SK-N-SH (cell line): Measurements from ENCODE around the gene TCEA2. TPM values are rescaled to one million over a fixed set of nuclear protein-coding genes. Genes with fewer than 3 reads are reported as not detected.

Experiments used
- CTCF ChIA-PET: fragments of 300-600, 350-600 bp; formaldehyde crosslinking; extraction: SDS; loops from one replicate; lab custom pipeline; 2021; lab: Yijun Ruan, JAX
- POLR2A ChIA-PET: fragments of 350-600 bp; sonication (Branson Sonifier 250); formaldehyde crosslinking; extraction: SDS; loops from one replicate; lab custom pipeline; 2020; ENCODE audit warnings: antibody characterized with exemption, inconsistent platforms; lab: Yijun Ruan, JAX
- DNase-seq: peaks from one replicate; pipeline ENCODE4 v3.0.0; 2012
- H2AFZ ChIP-seq: fragments of 200-600 bp; sonication (generic); 2 replicates; pipeline ENCODE4 v1.8.1; 2016; ENCODE audit warnings: antibody characterized with exemption, mild to moderate bottlenecking, low read depth
- H3F3A ChIP-seq: fragments of 200-600 bp; sonication (generic); replicated peaks from 2 replicates; pipeline ENCODE3; 2016; ENCODE audit warnings: antibody characterized with exemption, mild to moderate bottlenecking; ENCODE audit not compliant: insufficient read depth
- H3K27ac ChIP-seq, 2 experiments: fragments of 200-500 bp in 1 of 2; fragments of 200-600 bp in 1 of 2; sonication (Bioruptor generic) in 1 of 2; sonication (generic), shearing (Covaris generic) in 1 of 2; 2 replicates each; pipeline versions ENCODE4 v1.5.1 to v1.6.1; 2014 to 2016; ENCODE audit warnings: low read depth in 2 of 2, inconsistent platforms in 1 of 2, low read length in 1 of 2, mild to moderate bottlenecking in 1 of 2, mixed read lengths in 1 of 2
- H3K27me3 ChIP-seq: fragments of 200-600 bp; sonication (generic), shearing (Covaris generic); 2 replicates; pipeline ENCODE4 v1.6.1; 2016; ENCODE audit warnings: mixed run types; ENCODE audit not compliant: insufficient read depth
- H3K36me3 ChIP-seq, 2 experiments: fragments of 200-500 bp in 1 of 2; fragments of 200-600 bp in 1 of 2; sonication (Bioruptor generic) in 1 of 2; sonication (generic) in 1 of 2; replicated peaks in 1 of 2; 2 replicates each; pipeline versions ENCODE3 to v1.5.1; 2014 to 2016; ENCODE audit warnings: low read length in 1 of 2, mild to moderate bottlenecking in 1 of 2; ENCODE audit not compliant: insufficient read depth in 2 of 2, control insufficient read depth in 1 of 2
- H3K4me1 ChIP-seq, 2 experiments: fragments of 200-500 bp in 1 of 2; fragments of 200-600 bp in 1 of 2; sonication (Bioruptor generic) in 1 of 2; sonication (generic), shearing (Covaris generic) in 1 of 2; 2 replicates each; pipeline versions ENCODE4 v1.5.1 to v1.6.1; 2014 to 2016; ENCODE audit warnings: low read depth in 1 of 2, low read length in 1 of 2, mixed run types in 1 of 2; ENCODE audit not compliant: insufficient read depth in 2 of 2, control insufficient read depth in 1 of 2
- H3K4me2 ChIP-seq: fragments of 200-600 bp; sonication (generic), shearing (Covaris generic); 2 replicates; pipeline ENCODE4 v1.6.1; 2017; ENCODE audit warnings: mixed run types
- H3K4me3 ChIP-seq, 2 experiments: fragments of 200-500 bp in 1 of 2; fragments of 200-600 bp in 1 of 2; sonication (Bioruptor generic) in 1 of 2; sonication (generic), shearing (Covaris generic) in 1 of 2; 2 replicates each; pipeline versions ENCODE4 v1.5.1 to v1.8.1; 2014 to 2016; ENCODE audit warnings: low read depth in 2 of 2, inconsistent platforms in 1 of 2, low read length in 1 of 2, mild to moderate bottlenecking in 1 of 2, mixed read lengths in 1 of 2, moderate library complexity in 1 of 2
- H3K79me2 ChIP-seq: fragments of 200-600 bp; sonication (generic); 2 replicates; pipeline ENCODE4 v1.8.1; 2017; ENCODE audit warnings: mild to moderate bottlenecking; ENCODE audit not compliant: insufficient read depth
- H3K9ac ChIP-seq: fragments of 200-600 bp; sonication (generic); 2 replicates; pipeline ENCODE4 v1.6.1; 2017; ENCODE audit warnings: mixed run types
- H3K9me2 ChIP-seq: fragments of 200-600 bp; sonication (generic); 2 replicates; pipeline ENCODE4 v1.6.1; 2017; ENCODE audit warnings: mixed run types
- H3K9me3 ChIP-seq: fragments of 200-600 bp; sonication (generic); 2 replicates; pipeline ENCODE4 v1.6.1; 2017; ENCODE audit warnings: mixed run types, mild to moderate bottlenecking, moderate library complexity
- H4K20me1 ChIP-seq: fragments of 200-600 bp; sonication (generic); 2 replicates; pipeline ENCODE4 v1.6.1; 2017; ENCODE audit warnings: mild to moderate bottlenecking, mixed run types; ENCODE audit not compliant: insufficient read depth
- CHD2 ChIP-seq: fragments of 150-350 bp; IDR thresholded peaks from 2 replicates; pipeline ENCODE4 v1.6.1; 2018; ENCODE audit warnings: low read length; ENCODE audit not compliant: partially characterized antibody
- CTCF ChIP-seq: fragments of 200-600 bp; sonication (generic); IDR thresholded peaks from 2 replicates; pipeline ENCODE4 v1.6.1; 2017; ENCODE audit warnings: antibody characterized with exemption, mild to moderate bottlenecking, moderate library complexity
- GATA2 ChIP-seq: sonication (generic); formaldehyde crosslinking; IDR thresholded peaks from 2 replicates; pipeline ENCODE4 v1.5.0; 2020; ENCODE audit warnings: mild to moderate bottlenecking, missing genetic modification reagents
- IRF3 ChIP-seq: fragments of 150-350 bp; IDR thresholded peaks from 2 replicates; pipeline ENCODE4 v1.6.1; 2016; ENCODE audit warnings: mild to moderate bottlenecking, low read depth, low read length
- MXI1 ChIP-seq: IDR thresholded peaks from 2 replicates; pipeline ENCODE4 v1.6.1; 2012; ENCODE audit warnings: mild to moderate bottlenecking, low read depth, low read length, improper control_type of control experiment
- NFIC ChIP-seq: IDR thresholded peaks from 2 replicates; pipeline ENCODE4 v1.4.0; 2012; ENCODE audit warnings: borderline replicate concordance
- PBX3 ChIP-seq: IDR thresholded peaks from 2 replicates; pipeline ENCODE4; 2012
- POLR2AphosphoS5 ChIP-seq: IDR thresholded peaks from 2 replicates; pipeline ENCODE4 v1.6.1; 2012; ENCODE audit warnings: low read depth, low read length
- RAD21 ChIP-seq: IDR thresholded peaks from 2 replicates; pipeline ENCODE4 v1.6.1; 2012; ENCODE audit warnings: mild to moderate bottlenecking, low read length
- RCOR1 ChIP-seq: fragments of 150-350 bp; IDR thresholded peaks from 2 replicates; pipeline ENCODE4 v1.6.1; 2017; ENCODE audit warnings: antibody characterized with exemption, low read length
- RFX5 ChIP-seq: IDR thresholded peaks from 2 replicates; pipeline ENCODE4 v1.6.1; 2012; ENCODE audit warnings: mild to moderate bottlenecking, improper control_type of control experiment, low read length
- RXRA ChIP-seq: IDR thresholded peaks from 2 replicates; pipeline ENCODE4 v1.4.0; 2012; ENCODE audit warnings: low read depth, mild to moderate bottlenecking, borderline replicate concordance
- SIN3A ChIP-seq: IDR thresholded peaks from 2 replicates; pipeline ENCODE4 v1.6.1; 2012; ENCODE audit warnings: low read depth, mild to moderate bottlenecking, low read length, moderate library complexity, borderline replicate concordance
- SMC3 ChIP-seq: IDR thresholded peaks from 2 replicates; pipeline ENCODE4 v1.6.1; 2012; ENCODE audit warnings: low read depth, low read length, improper control_type of control experiment
- TCF12 ChIP-seq: IDR thresholded peaks from 2 replicates; pipeline ENCODE4 v1.4.0; 2012
- TEAD4 ChIP-seq: IDR thresholded peaks from 2 replicates; pipeline ENCODE4 v1.4.0; 2012; ENCODE audit warnings: mild to moderate bottlenecking, borderline replicate concordance; ENCODE audit not compliant: insufficient read depth
- YY1 ChIP-seq: IDR thresholded peaks from 2 replicates; pipeline ENCODE4 v1.4.0; 2012; ENCODE audit warnings: low read depth, mild to moderate bottlenecking
- ZBTB33 ChIP-seq: IDR thresholded peaks from 2 replicates; pipeline ENCODE4 v1.4.0; 2012; ENCODE audit warnings: low read depth, borderline replicate concordance
- WGBS: methylation state at CpG from one replicate; pipeline ENCODE4 v1.1.6; 2017; ENCODE audit warnings: low lambda C conversion rate; 5-methylcytosine and 5-hydroxymethylcytosine counted together
- polyA plus RNA-seq, 3 experiments: library from polyadenylated mRNA; depleted of rRNA; stranded (reverse); fragments of >200 nt; gene quantifications; 2 replicates each; pipeline ENCODE4 v1.2.3, GENCODE V29; 2012

The TCEA2 gene
- polyA plus RNA-seq, 1 of the 3 experiments (the other 2 are of a cell fraction): 98.9 TPM

GRCh38 chr20:64100566-64100888, 37.5 kb downstream of the TCEA2 start:
- no peaks in the 10 kb centered on the region for H3K36me3 ChIP-seq
- no peaks in the 10 kb centered on the region; the same call in 1 of the 2 replicates for H3K27me3 ChIP-seq
- no peak overlapping the region for H3K4me3 ChIP-seq
- no peaks in the 10 kb centered on the region for H4K20me1 ChIP-seq
- no peaks in the 10 kb centered on the region for H3K79me2 ChIP-seq
- H3K9me3 ChIP-seq: no peaks in the 10 kb centered on the region
- no peak for DNase-seq
- peaks cover 0 to 2% of the 10 kb centered on the region in 2 experiments; a peak in 1 of 4 replicates for H3K4me1 ChIP-seq
- 59% methylated on average over 4 of the region's 4 CpGs for WGBS
- ChIA-PET POLR2A (no interaction called here), CTCF (interaction anchor here (1.1 to 2.3 kb wide), 5 partner anchors 10 to 66 kb away, joined by 3 to 16 read pairs (median 6); partner anchors contain the start of genes LKAAEAR1, OPRL1 and RGS19)
- no peak overlapping the region for H2AFZ ChIP-seq
- no peak overlapping the region for H3K4me2 ChIP-seq
- no peak overlapping the region for H3K9ac ChIP-seq
- TF ChIP-seq RAD21: no peak
- no peak for TF ChIP-seq POLR2AphosphoS5
- TF ChIP-seq ZBTB33: no peak
- no peak for TF ChIP-seq TCF12
- no peaks in the 10 kb centered on the region for H3F3A ChIP-seq
- no peak overlapping the region for H3K27ac ChIP-seq
- H3K9me2 ChIP-seq: no peaks in the 10 kb centered on the region

- WGBS: 57% methylated on average over 7 of the region's 9 CpGs
- Histone ChIP-seq H3K9ac (no peak overlapping the region), H3F3A (no peaks in the 10 kb centered on the region), H3K27me3 (no peaks in the 10 kb centered on the region; the same call in 1 of the 2 replicates), H3K4me1 (peaks cover 0 to 2% of the 10 kb centered on the region in 2 experiments; a peak in 1 of 4 replicates), H3K27ac (no peak overlapping the region), H3K36me3 (no peaks in the 10 kb centered on the region), H4K20me1 (no peaks in the 10 kb centered on the region), H3K4me2 (no peak overlapping the region), H3K4me3 (no peak overlapping the region), H2AFZ (no peak overlapping the region), H3K9me3 (no peaks in the 10 kb centered on the region), H3K79me2 (no peaks in the 10 kb centered on the region), H3K9me2 (no peaks in the 10 kb centered on the region)
- TF ChIP-seq TEAD4 (no peak), RFX5 (no peak), GATA2 (CRISPR knock-in tag) (no peak), IRF3 (no peak), MXI1 (no peak), SMC3 (no peak), ZBTB33 (no peak), SIN3A (no peak), RXRA (no peak), RAD21 (no peak), PBX3 (no peak), YY1 (no peak), CHD2 (no peak), NFIC (no peak), RCOR1 (no peak), CTCF (no peak)
- ChIA-PET CTCF (interaction anchor here (0.7 to 2.6 kb wide), 16 partner anchors 9 to 155 kb away, joined by 3 to 32 read pairs (median 6); partner anchors contain the start of genes LKAAEAR1, OPRL1, PCMTD2 and RGS19), POLR2A (no interaction called here)
- DNase-seq: no peak
Observed at GRCh38 chr20:64100946-64101688, 38.1 kb downstream of the TCEA2 start.
